Measurements from ENCODE around the gene TEX44.

DNA sequence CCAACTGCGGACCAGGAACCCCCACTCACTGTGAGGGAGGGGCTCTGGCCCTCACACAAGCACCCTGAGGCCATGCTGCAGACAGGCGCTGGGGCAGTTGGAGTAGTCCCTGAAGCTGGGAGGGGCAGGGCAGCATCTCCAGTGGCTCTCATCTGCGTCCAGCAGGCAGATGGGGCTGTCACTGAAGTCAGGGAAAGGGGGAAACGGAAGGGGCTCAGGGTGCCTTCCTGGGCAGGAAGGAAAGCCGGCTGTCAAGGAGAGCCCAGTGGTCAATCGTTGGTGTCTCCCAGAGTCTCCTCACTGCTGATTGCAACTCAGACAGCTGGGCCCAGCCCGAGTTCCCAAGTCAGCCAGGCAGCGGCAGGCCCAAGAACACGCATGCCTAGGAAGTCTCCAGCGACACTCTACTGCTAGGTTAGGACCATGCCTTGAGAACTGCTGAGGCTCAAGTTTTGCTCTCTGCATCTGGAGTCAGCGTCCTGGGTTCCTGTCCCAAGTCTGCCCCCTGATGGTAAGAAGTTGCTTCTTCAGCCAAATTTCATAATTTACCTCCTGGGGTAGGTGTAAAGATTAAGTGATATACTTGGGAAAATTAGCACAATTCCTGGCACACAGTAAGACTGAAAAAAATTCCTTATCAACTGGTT, 35.0 kb upstream of the TEX44 start:
- TF ChIP-seq GABPA (tag; conservative IDR thresholded peaks at IDR 0.05; ENCODE audit: low read depth), result no peak
- no peak for TF ChIP-seq HOMEZ (CRISPR knock-in tag; IDR thresholded peaks at IDR 0.05)
- TF ChIP-seq BRCA1 (IDR thresholded peaks at IDR 0.05), result no peak
- no peak for TF ChIP-seq BRCA1 (CRISPR knock-in tag; IDR thresholded peaks at IDR 0.05)
